Stimulated activated CD8-positive, alpha-beta memory T cell treated with anti-CD3 and anti-CD28 coated beads, Interleukin-12 subunit alpha, Interleukin-12 subunit beta, amount 100 ng/mL, for 1 hour (primary cell): Measurements from ENCODE around the gene RSPH6A.
A peak's percentile ranks its signal among the peaks of the same experiment; 100 is the strongest.

ENCODE experiments used
- DNase-seq: peaks from one replicate; pipeline ENCODE4 v3.0.0-alpha.2; 2020; ENCODE audit warnings: low read depth

The RSPH6A gene

DNA sequence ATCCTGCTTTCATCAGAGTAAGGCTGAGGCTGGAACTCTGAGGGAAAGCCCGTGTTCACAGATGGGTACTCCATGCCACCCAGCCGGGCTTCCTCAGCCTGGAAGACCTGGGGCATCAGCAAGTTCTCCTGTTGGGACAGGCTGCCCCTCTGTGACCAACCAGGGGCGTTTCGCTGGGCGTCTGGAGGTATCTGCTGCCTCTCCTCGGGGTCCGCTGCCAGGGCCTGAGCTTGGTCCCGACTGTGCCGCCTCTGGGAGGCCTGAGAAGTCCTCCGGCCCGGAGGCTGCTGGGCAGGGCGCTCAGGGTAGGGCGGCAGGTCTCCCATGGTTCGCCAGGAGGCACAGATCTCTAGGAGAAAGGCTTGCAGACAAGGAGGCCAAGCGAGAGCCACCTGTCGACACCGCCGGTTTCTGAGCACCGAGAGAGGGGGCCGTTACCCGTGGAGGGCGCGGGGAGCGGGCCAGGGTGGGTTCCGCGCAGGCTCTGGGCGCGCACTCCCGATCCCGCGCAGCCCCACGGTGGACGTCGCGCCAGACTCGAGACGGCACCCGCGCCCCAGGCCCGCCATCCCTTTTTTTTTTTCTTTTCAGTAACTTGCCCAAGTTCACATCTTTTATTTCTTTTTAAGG is at the start of gene RSPH6A:
TSS of gene RSPH6A (minus strand) at position 458 of the 630 bp plus-strand sequence. CDS start at position 326, 132 bp downstream.
- no peak for DNase-seq

DNA sequence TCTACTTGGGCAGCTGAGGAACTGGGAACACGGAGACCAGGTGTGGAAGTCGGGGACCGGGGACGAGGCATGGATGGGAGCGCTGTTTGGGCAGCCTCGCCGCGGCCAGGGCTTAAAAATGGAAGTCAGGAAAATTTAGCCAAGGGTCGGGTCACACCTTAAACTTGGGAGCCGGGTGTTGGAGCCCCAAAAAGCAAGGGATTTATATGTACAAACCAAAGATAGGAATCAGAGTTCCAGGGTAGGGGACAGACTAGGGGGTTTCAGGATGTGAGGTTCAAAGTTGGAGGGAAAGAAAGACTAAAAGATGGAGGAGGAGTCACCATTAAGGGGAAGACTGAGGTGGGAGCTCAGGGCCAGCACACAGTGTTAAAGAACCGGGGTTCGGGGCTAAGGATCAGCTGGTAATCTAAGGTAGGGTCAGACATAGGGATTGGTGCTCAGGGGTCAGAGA is 49.5 kb upstream of the RSPH6A start:
- no peak for DNase-seq

GRCh38 chr19:45863840-45864628 is 48.9 kb upstream of the RSPH6A start, which contains the start of gene FOXA3:
TSS of gene FOXA3 (plus strand) at chr19:45864326. CDS start at chr19:45864457, 131 bp downstream.
- no peak for DNase-seq

- no peak for DNase-seq
Observed at GRCh38 chr19:45863335-45863839, 48.3 kb upstream of the RSPH6A start.

DNA sequence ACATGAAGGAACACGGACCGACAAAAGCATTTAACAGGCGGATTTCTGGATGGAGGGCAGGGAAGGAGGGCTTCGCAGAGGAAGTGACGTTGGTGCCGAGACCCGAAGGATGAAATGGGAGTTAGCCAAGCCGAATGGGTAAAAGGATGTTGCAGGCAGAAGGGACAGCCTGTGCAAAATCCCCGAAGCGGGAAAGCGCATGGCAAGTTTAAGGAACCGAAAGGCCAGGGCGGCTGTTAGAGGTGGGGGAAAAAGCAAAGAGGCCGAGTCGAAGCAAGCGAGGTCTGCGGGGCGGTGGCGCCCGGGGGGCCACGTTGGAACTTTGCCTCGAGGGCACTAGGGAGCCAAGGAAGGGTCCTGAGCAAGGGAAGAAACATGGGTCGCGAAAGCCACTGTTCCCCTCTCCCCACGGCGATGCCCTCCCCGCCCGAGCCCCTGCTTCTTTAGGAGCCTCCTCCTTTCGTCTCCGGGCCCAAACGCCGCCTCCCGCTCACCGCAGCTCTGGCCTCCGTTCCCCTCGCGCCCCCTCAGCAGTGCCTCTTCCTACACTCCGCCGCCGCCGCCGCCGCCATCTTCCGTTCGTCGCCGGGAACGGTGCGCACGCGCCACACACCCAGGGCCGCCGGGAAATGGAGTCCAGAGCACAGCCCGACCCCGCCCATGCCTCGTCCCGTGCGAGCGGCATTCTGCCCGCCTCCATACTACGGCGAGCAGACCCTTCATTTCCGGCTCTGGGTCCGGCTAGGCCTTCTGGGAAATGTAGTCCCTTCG is 47.6 kb upstream of the RSPH6A start, which contains the start of gene SYMPK:
TSS of gene SYMPK (minus strand) at position 584 of the 771 bp plus-strand sequence. CDS start 8,652 bp downstream, outside the sequence.
- DNase-seq = peak; percentile 96

- no peak for DNase-seq
Observed at GRCh38 chr19:45862271-45862563, 47.1 kb upstream of the RSPH6A start.

GRCh38 chr19:45860359-45861259 is 45.5 kb upstream of the RSPH6A start:
- DNase-seq = no peak

DNA sequence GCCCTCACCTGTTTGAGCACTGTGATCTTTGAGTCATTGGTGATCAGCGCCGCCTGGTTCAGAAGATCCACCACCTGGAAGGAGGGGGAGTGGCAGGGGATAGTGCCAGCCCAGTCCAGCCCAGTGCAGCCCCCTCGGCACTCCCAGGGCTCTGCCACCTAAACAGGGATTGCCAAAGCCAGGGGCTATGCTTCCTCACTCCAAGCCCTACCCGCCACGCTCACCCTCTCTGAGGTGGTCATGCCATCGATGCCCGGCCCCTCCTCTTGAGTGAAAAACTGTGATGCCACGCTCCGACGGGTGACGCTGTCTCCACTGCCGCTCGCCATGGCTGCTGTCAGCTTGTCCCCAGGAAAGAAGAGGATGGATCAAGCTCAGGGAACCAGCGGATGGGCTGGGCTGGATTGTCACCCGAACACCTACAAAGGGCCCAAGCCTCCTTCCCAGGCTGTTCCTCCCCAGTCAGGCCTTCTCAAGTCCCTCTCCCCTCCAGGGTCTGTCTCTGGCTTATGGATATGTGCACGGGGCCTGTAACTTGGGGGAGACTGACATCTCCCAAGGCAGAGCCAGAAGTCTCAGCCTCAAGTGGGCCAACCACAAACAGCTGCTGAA is 39.2 kb upstream of the RSPH6A start:
- no peak for DNase-seq

GRCh38 chr19:45852983-45853382 is 37.9 kb upstream of the RSPH6A start:
- no peak for DNase-seq

DNA sequence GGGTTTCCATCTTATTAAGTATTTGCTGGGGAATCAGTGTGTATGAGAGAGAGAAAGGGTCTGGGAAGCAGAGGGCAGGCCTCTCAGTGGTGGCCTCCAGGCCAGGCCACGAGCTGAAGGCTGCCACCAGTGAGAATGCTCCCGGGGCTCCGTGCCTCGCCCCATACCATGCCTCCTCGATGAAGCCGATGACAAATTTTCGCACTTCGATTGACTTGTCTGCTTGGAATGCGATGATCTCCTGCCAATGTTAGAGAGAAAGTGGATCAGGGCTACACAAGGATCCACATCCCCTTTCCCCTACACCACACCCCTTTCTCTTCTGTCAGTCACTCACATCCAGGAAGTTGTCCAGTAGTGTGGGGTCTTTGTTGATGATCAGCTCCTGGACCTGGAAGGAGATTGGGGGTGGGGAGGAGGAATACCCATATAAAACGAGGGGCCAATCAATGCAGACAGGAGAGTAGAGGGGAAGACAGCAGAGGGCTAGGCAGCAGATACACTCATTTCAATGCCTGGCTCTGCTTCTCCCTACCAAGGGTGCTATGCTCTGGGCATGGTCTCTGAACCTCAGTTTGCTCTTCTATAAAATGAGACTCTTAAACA is 37.1 kb upstream of the RSPH6A start:
- DNase-seq = no peak

GRCh38 chr19:45848922-45849321 is 33.8 kb upstream of the RSPH6A start:
- DNase-seq = no peak

DNA sequence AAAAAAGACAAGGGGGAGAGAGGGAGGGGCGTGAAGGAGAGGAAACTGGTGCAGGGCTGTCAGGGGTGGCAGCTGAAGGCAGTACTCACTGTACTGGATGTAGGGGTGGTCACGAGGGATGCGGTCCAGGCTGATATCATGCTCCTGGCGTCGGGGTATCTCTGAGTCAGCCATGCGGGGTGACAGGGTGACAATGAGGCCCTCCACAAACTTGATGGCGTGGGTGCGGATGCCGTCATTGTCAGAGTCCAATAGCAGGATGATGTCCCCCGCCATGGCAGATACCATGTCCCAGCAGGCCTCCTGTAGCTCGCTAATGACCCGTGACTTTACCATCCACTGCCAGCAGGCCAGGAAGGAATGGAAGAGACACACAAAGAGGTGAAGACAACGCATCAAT is 32.6 kb upstream of the RSPH6A start:
- DNase-seq = no peak

DNA sequence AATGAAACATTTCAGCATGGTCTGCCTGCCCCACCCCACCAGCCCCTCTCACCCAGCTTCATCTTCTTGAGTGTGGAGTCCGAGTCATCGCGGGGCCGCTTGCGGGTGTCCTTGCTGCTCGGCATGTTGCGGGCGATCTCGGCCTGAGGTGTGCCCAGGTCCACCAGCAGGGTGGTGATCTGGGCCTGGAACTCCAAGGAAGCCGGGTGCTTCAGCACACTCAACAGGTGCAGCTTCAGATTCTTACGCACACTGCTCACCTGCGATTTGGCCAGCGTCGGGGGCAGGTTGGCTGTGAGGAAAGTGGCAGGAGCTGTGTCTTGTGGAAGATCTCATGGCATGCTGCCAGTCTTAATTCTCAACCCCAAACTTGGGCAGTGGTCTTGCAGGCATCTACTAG is 27.1 kb upstream of the RSPH6A start:
- DNase-seq = no peak

DNA sequence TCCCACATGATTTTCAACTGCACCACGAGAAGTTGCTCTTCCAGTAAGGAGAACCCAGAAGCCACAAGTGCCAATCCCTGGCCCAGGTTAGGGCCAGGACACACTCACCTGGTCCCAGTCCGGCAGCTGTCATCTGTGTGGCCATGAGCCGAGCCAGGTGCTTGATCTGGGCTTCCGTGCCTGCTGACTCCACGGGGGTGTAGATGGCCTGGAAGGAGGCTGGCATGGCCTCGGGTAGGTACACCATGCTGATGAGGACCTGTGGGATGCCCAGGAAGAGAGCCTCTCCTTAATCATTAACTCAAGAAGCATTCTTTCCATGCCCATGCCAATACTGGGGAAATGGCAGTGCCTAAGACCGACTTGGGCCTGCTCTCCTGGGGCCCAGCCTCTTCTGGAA is 19.9 kb upstream of the RSPH6A start:
- no peak for DNase-seq

- no peak for DNase-seq
Observed at GRCh38 chr19:45828945-45829344, 13.8 kb upstream of the RSPH6A start.

DNA sequence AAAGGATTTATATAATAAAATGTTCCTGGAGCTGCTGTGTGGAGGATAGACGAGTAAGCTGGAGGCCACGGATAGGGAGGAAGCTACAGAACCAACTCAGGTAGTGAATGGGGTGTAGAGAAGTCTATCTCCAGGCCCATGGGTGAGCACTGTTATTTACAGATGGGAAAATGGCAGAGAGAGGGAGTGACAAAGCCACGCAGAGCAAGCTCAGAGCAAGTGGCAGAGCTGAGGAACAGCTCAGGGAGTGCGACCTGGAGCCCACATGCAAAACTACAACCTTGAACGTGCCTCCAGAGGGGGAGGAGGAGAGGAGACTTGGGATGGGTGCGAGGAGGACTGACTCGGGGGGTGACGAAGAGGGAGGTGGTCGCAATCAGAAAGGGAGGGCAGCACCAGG is 13.4 kb upstream of the RSPH6A start:
- DNase-seq = no peak

- no peak for DNase-seq
Observed at GRCh38 chr19:45827459-45828093, 12.5 kb upstream of the RSPH6A start.

DNA sequence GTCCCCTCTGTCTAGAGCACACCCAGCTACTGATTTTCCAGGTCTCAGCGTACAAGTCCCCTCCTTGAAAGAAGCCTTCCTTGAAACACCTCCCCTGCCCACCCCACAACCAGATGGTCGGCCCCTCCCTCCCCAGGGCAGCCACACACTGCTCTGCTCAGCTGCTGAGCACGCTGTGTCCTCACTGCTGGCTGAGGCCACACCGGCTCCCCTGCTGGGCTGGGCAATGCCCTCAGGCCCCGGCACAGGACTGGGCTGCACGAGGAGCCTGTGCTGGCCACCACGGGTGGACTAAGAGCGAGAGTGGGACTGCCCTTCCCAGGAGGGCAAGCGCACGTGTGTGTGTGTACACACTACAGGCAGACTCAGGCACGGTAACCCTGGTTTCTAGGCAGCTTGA is 11.8 kb upstream of the RSPH6A start:
- DNase-seq = no peak

DNA sequence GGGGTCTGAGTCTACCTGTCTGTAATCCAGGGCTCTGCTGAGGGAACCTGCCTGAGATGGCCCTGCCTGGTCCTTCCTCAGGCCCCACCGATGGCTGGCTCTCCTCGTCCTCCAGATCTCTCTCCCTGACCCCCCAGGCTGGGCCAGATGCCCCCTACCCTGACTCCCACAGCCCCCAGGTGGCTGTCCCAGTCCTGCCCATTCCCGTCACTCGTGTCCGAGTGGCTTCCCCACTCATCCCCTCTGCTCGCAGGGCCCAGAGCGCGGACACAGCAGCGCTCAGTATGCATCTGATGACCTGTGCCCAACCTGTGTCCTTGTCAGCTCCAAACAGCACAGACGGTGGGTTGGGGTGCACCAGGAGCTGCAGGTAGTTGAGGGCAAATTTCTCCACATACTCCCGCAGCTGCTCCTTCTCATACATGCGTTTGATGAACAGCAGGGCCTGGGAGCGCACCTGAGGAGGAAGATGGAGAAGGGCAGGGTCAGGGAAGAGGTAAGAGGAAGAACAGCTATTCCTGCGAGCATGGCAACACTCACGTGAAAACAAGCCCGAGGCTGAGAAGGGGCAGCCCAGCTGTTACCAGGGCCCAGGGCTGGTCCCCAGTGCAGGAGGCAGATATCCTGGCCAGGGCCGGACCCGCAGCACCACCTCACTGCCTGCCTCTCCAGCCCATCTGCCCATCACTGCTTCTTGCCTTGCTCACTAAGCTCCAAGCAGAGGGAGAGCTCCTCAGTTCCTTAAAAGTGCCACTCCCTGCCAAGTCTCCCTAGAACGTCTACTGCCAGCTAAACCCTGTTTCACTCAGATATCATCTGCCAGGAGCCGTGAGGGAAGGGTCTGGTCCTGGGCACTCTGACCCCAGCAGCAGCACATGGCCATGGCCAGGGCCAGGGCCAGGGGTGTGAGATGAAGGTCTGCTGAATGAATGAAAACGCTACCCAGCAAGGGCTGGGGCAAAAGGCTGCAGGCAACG is 11.1 kb upstream of the RSPH6A start:
- no peak for DNase-seq
